SKM-1 treated with dmso at 0.1 percent for 144 hours (cell line): ENCODE measurements around the gene OR4E1.
"Not testable (repeated sequence)": the region's sequence is repeated elsewhere in the genome, so short reads cannot be mapped to it uniquely, and the experiment has no call there.

Experiments used
- DNase-seq: peaks from one replicate; lab custom pipeline; 2025; ENCODE audit not compliant: unreplicated experiment; lab: John Stamatoyannopoulos, UW

Gene OR4E1

GRCh38 chr14:21653331-21653885, 20.2 kb downstream of the OR4E1 start, which contains the start of gene OR4E2:
Gene OR4E2, plus strand, starts transcription at chr14:21653835. Its CDS starts 11,248 bp downstream, at chr14:21665083.
- DNase-seq: no peak

GRCh38 chr14:21652209-21652808, 21.3 kb downstream of the OR4E1 start:
- DNase-seq: no peak

GRCh38 chr14:21647380-21647779, 26.2 kb downstream of the OR4E1 start:
- no peak for DNase-seq

GRCh38 chr14:21643407-21643806, 30.2 kb downstream of the OR4E1 start:
- DNase-seq: no peak

- no peak for DNase-seq
Observed at GRCh38 chr14:21642683-21643082, 30.9 kb downstream of the OR4E1 start.

GRCh38 chr14:21634840-21635239, 38.8 kb downstream of the OR4E1 start, which contains the start of gene OR10G2:
Gene OR10G2, minus strand, starts transcription at chr14:21634940. Its CDS starts 98 bp downstream, at chr14:21634842.
- no peak for DNase-seq

GRCh38 chr14:21631084-21631483, 42.5 kb downstream of the OR4E1 start:
- no peak for DNase-seq

GRCh38 chr14:21630503-21630902, 43.1 kb downstream of the OR4E1 start:
- DNase-seq: not testable (repeated sequence)

- DNase-seq: no peak
Observed at GRCh38 chr14:21626491-21627230, 47.0 kb downstream of the OR4E1 start.
